Stimulated activated CD4-positive, alpha-beta T cell treated with anti-CD3 and anti-CD28 coated beads, TNF-alpha, amount 100 ng/mL, for 4 hours (primary cell): ENCODE measurements around the gene ZFAND6.
"Not testable (repeated sequence)": the region's sequence is repeated elsewhere in the genome, so short reads cannot be mapped to it uniquely, and the experiment has no call there.

ENCODE experiments used
- DNase-seq, 3 experiments: peaks; one replicate each; pipeline ENCODE4 v3.0.0-alpha.2; 2020; ENCODE audit warnings: low read depth in 3 of 3

Gene ZFAND6

DNA sequence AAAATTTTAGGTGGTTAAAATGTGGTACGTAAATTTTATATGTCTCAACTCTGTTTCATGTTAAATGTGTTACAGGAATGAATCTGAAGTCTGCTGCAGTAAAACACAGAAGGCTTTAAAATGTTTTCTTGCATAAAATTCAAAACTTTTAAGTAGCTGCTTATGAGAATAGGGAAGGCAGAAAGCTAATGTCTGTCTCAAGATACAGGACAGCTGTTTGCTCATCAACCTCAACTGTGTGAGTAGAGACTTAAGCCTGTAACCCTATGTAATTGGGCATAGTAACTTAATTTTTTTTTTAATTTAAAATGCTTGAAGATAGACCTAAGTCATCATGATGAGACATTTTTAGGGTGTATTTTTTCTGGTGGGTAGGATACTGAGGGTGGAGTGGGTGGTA, 38.9 kb downstream of the ZFAND6 start:
- no peak for DNase-seq

DNA sequence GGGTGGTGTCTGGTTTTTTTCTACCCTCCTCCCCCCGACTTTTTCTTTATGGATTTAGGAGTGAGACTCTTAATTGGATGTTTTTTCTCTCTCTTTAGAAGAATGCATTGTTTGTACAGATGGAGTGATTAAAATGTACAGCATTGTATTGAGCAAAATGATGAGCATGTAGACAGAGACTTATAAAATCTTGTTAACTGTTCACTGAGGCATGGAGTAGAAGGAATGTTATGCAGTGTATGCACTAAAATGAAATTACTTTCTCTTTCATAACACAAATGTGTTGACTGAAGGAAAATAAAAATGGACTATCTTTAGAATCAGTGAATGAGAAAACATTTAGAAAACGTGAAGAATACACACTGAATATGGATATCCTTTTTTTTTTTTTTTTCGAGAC, 39.8 kb downstream of the ZFAND6 start:
- DNase-seq, result no peak

DNA sequence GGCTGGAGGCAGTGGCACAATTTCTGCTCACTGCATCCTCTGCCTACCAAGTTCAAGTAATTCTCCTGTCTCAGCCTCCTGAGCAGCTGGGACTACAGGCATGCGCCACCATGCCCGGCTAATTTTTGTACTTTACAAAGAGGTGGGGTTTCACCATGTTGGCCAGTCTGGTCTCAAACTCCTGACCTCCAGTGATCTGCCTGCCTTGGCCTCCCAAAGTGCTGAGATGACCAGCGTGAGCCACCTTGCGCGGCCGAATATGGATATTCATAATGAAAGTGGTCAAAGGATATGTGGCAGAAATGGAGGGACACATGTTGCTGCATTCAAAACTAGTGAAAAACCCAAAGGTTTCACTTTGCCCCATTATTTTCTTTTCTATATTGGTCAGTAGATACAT, 40.2 kb downstream of the ZFAND6 start:
- not testable (repeated sequence) for DNase-seq

DNA sequence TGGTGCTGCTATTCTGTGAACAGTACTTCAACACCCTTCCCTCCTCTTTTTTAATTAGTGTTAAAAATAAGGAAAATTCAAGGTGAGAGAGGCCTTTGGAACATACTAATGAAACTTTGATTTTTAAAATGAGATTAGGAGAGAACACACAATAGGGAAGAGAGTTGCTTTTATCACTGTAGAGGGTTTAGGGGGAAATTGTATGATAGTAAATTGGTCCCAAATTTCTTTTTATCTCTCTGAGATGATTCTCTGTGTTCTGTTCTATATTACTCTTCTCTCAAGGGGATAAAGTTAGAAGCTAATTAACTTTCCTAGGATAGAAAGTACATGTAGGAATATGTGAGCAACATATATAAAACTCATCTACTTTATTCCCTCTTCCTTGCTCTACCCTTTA, 40.8 kb downstream of the ZFAND6 start:
- DNase-seq, result no peak

DNA sequence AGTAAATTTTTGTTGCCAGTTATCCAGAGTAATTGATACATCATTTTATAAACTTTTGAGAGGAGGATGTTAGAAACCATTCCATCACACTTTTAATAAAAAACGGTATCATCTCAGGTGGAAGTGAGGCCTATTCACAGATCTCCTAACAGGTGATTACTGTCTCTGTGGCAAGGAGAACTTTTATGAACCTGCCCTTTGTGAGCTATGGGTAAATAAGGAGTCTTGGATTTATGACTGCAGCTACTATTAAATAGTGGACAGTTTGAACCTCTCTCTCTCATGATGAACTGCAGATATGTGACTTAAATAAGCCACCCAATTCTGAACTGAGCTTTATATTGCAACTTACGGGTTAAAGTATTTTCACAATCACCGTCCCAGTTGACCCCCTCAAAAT, 45.7 kb downstream of the ZFAND6 start:
- DNase-seq, result no peak

DNA sequence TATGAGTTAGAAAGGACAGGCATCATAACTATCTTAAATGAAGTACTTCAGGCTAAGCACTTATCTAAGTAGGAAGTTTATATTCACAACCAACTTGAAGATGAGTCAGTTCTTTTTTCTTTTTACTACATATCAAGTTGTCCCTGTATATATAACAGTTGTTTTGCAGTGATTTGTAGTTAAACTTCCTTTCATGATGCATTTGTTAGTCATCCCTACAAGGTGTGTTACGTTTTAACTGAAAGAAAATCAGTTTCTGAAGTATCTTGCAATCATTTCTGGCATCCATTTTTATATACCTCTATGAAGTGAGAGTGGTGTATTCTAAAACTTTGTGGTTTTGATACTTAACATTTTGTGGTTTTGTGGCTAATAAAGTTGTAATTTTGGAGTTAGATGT, 46.1 kb downstream of the ZFAND6 start:
- no peak for DNase-seq

DNA sequence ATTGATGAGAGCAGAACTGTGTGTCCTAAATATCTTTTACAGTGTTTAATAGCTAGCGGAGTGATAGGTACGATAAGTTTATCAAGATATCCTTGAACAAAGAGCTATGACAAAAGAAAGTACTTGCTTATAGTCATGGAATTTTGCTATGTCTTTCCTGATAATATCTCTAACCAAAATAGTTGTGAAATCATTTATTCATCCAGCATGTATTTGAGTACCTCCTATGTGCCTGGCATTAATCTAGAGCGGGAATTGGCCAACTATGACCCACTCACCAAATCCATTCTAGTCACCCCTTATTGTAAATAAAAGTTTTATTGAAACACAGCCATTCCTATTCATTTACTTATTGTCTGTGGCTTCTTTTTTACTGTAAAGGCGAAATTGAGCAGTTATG, 46.6 kb downstream of the ZFAND6 start:
- no peak for DNase-seq

DNA sequence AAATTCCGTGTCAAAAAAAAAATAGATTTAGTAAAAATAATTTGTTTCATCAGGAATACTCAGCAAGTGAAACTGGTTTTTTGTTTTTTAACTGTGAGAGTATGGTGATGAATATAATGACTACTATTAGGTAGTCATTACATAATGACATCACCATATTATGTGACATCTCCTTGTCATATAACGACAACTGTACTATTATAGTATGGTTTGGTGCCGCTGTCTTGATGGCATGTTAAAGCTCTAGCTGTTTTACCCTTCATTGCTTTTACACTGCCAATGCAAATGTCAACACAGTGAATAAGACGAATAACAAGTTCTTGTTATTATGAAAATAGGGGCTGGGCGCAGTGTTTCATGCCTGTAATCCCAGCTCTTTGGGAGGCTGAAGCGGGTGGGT, 47.7 kb downstream of the ZFAND6 start:
- no peak for DNase-seq

DNA sequence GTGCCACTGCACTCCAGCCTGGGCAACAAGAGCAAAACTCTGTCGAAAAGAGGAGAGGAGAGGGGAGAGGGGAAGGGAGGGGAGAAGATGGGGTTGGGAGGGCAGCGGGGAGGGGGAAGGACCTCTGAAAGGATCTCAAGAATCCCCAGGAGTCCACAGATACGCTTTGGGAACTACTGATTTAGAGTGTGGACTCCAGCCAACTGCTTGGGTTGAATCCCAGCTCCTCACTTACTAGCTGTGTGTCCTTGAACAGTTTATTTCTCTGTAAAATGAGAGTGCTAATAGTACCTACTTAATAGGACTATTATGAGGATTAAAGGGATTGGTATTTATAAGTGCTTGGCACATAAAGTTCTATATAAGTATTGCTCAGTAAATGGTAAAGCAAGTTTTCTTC, 48.3 kb downstream of the ZFAND6 start:
- DNase-seq, result no peak

DNA sequence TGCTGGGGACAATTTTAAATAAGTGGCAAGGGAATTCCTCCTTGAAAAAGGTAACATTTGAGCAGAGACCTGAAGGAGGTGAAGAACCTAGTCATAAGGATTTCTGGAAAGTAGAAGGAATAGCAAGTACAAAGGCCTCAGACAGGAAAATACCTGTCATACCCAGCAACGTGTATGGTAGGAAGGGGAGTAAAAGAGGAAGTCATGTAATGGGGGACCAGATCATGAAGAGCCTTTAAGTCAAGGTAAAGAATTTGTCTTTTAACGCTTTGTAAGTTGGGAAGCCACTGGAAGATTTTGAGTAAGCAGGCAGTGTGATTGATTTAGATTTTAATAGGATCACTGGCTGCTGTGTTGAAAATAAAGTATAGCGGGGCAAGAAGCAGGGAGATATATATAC, 49.9 kb downstream of the ZFAND6 start:
- DNase-seq, result no peak

DNA sequence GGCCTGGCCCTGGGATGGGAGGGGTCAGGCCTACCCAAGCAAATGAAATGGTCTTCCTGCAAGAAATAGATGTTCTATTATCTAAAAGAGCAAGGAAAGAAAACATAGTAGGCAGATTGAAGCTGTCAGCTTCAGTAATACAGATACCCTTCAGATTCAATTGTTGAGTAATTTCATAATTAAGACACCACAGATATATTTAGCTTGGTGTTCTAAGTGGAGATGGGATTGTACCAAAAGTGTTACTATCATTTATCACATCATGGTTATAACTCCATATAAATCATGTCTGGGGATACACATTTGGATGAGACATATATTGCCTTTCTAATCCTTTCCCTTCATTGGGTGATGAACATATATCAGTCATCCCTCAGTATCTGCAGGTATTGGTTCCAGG, 51.4 kb downstream of the ZFAND6 start:
- DNase-seq, result no peak

DNA sequence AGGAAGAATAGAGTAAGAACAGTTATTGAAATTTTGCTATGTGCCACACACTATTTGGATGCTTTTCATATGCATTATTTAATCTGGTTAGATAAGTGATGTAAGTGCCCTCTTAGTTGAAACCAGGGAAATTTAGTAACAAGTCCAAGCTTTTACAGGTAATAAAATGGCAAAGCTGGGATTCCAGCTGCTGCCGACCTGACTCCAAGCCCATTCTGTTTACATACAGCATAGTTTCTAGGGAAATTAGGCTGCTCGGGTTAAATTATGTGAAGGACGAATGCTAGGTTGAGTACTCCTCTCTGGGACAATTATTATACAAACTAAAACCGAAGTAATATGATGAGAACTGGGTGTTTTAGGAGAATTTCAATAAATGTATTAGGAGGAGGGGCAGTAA, 54.6 kb downstream of the ZFAND6 start:
- no peak for DNase-seq

DNA sequence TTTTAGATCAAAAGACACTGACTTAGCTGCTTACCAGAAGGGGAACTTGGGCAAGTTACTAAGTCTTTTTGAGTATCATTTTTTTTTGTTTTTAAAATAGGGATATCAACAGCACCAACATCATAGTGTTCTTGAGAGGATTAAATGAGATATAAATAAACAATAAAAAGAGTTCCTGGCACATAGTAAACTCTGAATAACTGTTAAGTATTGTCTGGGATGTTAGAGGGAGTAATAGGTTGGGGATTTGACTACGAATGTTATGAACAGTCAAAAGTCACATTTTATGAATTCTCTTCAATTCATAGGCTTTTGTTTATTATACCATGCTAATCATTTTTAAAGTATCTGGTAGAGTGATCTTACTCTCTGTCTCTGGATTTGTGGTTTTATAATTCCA, 55.5 kb downstream of the ZFAND6 start:
- no peak for DNase-seq

DNA sequence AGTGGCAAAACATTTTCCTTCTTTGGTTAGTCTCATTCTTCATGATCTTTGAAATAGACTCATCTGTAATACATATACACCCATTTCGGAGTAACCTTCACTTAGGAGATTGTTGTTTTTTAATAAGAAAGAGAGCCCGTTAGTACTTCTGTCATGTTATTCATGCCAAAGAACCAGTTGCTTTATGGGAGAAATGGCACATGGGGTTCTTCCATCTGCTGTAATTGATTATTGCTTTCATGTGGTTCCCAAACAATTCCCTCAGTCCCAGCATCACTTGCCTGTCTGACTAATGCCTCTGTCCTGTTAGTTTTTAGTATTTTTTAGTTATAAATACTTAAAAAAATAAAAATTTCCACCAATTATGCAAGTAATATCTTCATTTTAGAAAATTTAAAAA, 59.5 kb downstream of the ZFAND6 start:
- DNase-seq, result no peak

DNA sequence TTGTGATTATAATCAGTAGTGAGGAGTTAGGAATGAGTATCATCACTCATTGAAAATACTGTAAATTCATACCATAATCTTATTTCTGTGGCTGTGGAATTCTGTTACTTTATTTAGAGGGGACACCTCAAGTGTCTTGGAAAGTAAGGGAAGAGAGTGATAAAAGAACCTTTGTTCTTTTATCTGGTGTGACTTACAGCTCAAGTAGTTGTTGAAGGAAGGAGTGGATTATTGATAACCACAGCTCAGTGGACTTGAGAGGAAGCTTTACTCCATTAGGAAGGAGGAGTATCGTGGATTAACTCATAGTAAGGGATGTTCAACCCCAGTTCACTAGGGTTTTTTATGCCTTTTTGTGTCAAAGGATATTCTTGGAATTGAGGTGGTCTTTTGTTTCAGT, 61.2 kb downstream of the ZFAND6 start:
- DNase-seq, result no peak

DNA sequence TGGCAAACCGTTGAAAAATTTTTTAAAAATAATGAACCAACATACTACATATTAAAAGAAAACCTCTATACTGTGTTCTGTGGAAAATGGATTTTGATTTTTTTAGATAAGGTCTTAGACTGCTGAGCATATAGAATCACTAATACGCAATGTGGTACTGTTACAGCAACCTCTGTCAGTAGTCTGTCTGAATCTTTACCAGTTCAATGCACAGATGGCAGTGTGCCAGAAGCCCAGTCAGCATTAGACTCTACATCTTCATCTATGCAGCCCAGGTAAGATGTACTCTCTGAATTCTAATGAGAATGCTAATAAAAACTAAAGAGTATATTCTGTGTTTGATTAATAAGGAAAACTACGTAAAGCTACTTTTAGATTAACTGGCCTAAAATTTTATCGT, 62.1 kb downstream of the ZFAND6 start:
- no peak for DNase-seq

DNA sequence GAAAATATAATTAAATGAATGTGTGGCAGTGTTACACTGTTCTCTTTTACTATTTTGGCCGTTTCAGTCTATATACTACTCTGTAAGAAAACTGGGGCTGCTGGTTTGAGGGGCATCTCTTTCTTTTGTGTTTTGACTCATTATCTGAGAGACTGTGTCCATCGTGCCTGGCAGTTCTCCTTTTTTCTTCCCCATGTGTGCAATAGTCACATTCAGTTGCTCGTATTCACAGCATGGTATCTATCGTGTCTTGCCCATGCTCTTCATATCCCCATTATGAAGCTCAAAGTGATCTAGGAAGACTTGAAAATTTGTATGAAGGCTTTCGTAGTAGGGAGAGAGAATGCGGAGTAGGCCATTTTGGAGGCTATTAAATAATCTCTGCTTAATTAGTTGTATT, 63.6 kb downstream of the ZFAND6 start:
- no peak for DNase-seq

DNA sequence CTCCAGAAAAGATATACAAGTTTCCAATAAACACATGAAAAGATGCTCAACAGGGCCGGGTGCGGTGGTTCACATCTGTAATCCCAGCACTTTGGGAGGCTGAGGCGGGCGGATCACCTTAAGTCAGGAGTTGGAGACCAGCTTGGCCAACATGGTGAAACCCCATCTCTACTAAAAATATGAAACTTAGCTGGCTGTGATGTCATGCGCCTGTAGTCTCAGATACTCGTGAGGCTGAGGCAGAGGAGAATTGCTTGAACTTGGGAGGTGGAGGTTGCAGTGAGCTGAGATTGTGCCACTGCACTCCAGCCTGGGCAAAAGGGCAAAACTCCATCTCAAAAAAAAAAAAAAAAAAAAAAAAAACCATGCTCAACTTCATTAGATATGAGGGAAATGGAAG, 67.8 kb downstream of the ZFAND6 start:
- DNase-seq, result not testable (repeated sequence)

DNA sequence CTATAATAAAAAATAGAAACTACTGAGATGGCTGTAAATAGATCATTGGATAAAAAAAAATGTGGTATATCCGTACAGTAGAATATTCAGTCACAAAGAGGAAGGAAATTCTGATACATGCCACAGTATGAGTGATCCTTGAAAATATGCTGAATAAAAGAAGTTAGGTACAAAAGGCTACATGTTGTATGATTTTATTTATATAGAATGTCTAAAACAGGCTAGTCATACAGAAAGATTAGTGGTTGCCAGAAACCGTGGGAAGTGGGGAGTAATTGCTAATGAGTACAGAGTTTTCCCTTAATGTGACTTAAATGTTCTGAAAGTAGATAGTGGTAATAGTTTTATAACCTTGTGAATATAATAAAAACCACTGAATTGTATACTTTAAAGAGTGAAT, 68.4 kb downstream of the ZFAND6 start:
- no peak for DNase-seq

DNA sequence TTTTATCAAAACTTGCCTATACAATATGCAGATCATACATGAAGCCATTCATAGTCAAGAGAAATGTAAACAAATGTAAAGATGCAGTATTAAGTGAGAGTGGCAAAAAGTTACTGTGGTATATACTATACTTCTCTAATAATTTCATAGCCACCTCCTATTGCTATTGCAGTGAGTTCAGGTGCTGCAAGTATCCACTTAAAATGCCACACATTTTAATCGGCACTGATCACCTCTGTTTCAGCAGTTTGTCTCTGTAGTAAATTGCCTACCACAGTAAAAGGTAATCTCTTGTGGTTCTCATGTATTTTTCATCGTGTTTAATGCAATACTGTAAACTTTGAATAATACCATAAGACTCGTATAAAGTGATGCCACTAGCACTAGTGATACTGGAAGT, 72.9 kb downstream of the ZFAND6 start:
- no peak for DNase-seq

DNA sequence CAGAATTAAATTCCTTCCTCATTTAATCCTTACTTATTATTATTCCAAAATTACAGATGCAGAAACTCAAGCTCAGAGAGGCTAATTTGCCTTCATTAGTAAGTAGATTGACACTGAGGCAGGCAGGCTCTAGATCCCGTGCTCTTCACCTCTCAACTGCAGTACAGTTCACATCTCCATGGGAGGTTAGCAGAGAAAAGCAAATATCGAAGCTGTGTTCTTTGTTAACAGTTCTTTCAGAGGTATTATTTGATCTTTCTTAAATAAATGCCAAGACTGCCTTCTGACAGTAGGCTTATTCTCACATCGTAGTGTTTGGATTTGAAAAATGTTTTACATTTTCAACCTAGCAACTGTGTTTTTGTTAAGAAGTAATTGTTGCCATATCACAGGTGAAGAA, 77.4 kb downstream of the ZFAND6 start:
- no peak for DNase-seq

DNA sequence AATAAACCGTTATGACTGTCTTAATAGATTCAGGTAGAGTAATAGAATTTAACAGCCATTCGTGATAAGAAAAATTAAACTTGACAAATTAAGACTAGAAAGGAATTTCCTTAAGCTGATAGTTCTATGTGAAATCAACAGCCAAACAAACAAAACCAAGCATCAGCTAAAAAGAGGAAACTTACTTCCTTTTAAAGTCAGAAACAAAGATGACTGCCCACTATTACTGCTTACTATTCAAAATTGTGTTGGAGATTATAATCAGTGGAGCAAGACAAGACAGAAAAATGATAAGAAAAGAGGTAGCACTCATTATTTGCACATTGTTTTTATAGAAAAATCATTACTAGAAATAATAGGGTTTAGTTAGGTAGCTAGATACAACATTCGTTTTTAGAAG, 79.5 kb downstream of the ZFAND6 start:
- no peak for DNase-seq

DNA sequence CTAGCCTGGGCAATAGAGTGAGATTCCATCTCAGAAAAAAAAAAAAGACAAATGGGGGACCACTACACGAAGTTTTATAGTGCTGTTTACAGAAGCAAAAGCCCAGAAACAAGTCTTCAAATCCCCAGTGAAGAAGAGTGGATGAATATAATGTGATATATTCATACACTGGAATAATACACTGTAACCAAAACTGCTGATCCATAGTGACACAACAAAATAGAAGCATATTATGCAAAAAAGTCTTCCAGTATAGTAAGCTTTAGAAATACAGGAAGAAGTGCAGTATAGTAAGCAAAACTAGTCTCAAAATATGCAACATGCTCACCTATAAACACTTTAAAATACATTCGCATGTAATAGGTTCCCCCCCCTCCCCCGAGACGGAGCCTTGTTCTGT, 81.4 kb downstream of the ZFAND6 start:
- DNase-seq, result no peak

DNA sequence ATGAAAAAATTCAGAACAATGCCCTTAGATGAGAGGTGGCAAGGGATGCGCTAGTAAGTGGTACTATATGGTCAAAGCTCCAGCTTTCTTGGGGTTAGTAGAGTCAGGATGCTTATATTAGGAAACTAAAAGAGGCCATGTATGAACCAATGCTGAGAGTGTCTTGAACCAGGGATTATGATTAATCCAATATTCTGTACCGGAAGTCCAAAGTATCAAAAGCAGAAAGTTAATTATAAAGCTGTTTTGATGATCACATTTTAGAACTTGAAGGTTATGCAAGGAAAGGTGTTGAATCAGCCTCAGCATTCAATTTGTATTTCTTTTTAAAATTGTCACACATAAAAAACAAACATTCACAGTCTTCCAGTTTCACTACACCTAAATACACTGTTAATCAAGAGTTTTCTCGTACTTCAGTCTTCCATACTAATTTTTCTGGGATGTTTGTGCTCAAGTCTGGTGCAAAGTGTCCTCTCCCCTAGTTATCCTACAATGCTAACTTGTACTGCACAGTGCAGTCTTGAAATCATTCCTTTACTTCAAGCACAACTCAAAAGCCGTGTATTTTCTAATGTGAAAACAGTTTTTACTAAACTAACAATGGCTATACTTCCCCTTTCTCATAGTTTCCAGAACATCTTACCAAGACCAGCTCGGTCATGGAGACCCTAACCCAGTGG, 82.6 kb downstream of the ZFAND6 start:
- no peak for DNase-seq

DNA sequence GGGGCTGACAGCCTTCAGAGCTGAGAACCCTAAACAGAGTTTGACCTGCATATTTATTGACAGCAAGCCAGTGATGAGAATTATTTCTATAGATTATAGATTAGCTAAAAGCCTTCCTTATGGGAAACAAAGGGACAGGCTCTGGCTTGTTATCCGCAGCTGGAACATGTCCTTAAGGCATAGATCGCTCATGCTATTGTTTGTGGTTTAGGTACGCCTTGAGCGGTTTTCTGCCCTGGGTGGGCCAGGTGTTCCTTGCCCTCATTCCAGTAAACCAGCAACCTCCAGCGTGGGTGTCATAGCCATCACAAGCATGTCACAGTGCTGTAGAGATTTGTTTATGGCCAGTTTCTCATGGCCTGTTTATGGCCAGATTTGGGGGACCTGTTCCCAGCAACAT, 83.2 kb downstream of the ZFAND6 start:
- DNase-seq, result no peak
